ENCODE data around the gene KLHL29. TPM values are rescaled to one million over a fixed set of nuclear protein-coding genes. Genes with fewer than 3 reads are reported as not detected.

Gene KLHL29
- total and polyA plus RNA-seq, 10 of the 15 experiments (the other 5 are each of a cell fraction or from before 2014, with no cell fraction given) = 1.4 to 19.5 (median 6.1) TPM

- no peaks in the 10 kb centered on the region for H3K4me1 ChIP-seq (ENCODE audit: control insufficient read depth, insufficient read depth, low read length)
- no peak overlapping the region for H3K4me2 ChIP-seq (ENCODE audit: control insufficient read depth, insufficient read depth)
- BruUV-seq (replicated peaks) = no TSS peak
- SMC1A ChIA-PET (ENCODE audit: uncharacterized antibody, unreplicated experiment) = interaction anchor here (0.6 kb wide), 1 partner anchor 218 kb away, joined by 4 read pairs; no protein-coding TSS in a partner anchor
- RAD21 ChIA-PET (ENCODE audit: unreplicated experiment) = no interaction called here
- ATAC-seq (no peak), FAIRE-seq (no peak), DNase-seq (ENCODE audit: low read depth, low spot score) (no peak)
- TF ChIP-seq RBBP5 (conservative IDR thresholded peaks at IDR 0.05) = no peak
- TF ChIP-seq NR2C2 (IDR thresholded peaks at IDR 0.05; ENCODE audit: borderline replicate concordance, control insufficient read depth, insufficient read length, low read depth) = no peak
- TF ChIP-seq CEBPZ (IDR thresholded peaks at IDR 0.05; ENCODE audit: low read depth, low read length) = no peak
- no peak for TF ChIP-seq JUNB (IDR thresholded peaks at IDR 0.05)
- no peak for TF ChIP-seq NKRF (conservative IDR thresholded peaks at IDR 0.05)
- no peak for TF ChIP-seq BMI1 (IDR thresholded peaks at IDR 0.05; ENCODE audit: borderline replicate concordance)
- TF ChIP-seq HDGF (IDR thresholded peaks at IDR 0.05) = no peak
- in situ Hi-C loops (cut with MboI) (no loop called here), intact Hi-C loops (cut with micrococcal nuclease; ENCODE audit: unreplicated experiment) (no loop called here)
- POLR2A ChIA-PET = no interaction called here
- no peak overlapping the region for H2AFZ ChIP-seq (ENCODE audit: control insufficient read depth, low read depth, low read length)
- CTCF ChIA-PET = no interaction called here
- no peak overlapping the region for H3K27ac ChIP-seq (ENCODE audit: control insufficient read depth, insufficient read depth)
- no peaks in the 10 kb centered on the region for H3K27me3 ChIP-seq (replicated peaks in 1 of 2; ENCODE audit: control insufficient read depth in 2 of 2, insufficient read depth in 2 of 2, low read length in 1 of 2)
- no peak overlapping the region for H3K4me3 ChIP-seq
- no peaks in the 10 kb centered on the region for H3K9me3 ChIP-seq (replicated peaks; ENCODE audit: control insufficient read depth, insufficient read depth, low read length)
- H3K79me2 ChIP-seq (ENCODE audit: control insufficient read depth, insufficient read depth, low read length) = no peaks in the 10 kb centered on the region
- 94% methylated on average over 1 of the region's 1 CpG for WGBS (ENCODE audit: insufficient coverage, insufficient replicate concordance, low lambda C conversion rate, missing lambda C conversion rate)
- no peaks in the 10 kb centered on the region; a peak in 2 of 4 replicates for H3K36me3 ChIP-seq (ENCODE audit: control insufficient read depth in 2 of 2, insufficient read depth in 2 of 2, low read length in 1 of 2)
- H3K9ac ChIP-seq (ENCODE audit: control insufficient read depth, insufficient read depth, low read length) = no peak overlapping the region
- no peaks in the 10 kb centered on the region; the same call in 1 of the 2 replicates for H4K20me1 ChIP-seq (ENCODE audit: control insufficient read depth, insufficient read depth)
Measured at GRCh38 chr2:23679044-23679443, 294.1 kb downstream of the KLHL29 start.
